HPDE6-E6E7 (cell line): ENCODE data around the gene RANBP10.

Source experiments
- DNase-seq: peaks from one replicate; pipeline ENCODE4 v3.0.0; 2011; ENCODE audit warnings: missing footprints; ENCODE audit errors: extremely low spot score

RANBP10 gene

DNA sequence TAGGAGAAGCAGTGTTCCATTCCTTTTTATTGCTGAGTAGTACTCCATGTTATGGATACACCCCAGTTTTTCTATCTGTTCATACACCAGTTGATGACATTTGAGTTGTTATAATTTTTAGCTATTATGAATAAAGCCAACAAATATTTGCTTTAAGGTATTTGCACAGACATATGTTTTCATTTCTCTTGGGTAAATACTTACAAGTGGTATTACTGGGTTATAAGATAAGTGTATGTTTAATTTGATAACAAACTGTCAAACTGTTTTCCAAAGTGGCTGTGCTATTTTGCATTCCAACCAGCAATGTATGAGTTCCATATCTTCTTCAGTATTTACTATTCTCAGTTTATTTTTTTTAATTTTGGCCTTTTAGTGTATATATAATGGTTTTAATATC is 59.5 kb downstream of the RANBP10 start:
- DNase-seq: no peak

DNA sequence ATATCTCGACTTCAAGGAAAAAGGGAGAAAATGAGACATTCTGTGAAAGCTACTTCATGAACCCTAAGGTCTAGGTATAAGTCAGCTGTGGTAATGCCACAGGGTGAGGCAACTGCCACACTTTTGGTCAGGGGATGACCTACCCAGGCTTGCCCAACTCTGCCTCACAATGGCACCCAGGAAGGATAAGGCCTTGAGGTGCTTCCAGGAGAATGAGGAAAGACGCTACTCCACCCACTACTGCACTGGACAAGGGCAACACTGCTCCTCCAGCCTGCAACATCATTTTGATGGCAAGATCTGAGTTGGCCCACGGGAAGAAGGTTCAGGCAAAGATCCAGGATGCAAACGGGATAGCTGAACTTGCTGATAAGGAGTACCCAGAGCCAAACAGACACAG is 65.2 kb downstream of the RANBP10 start:
- no peak for DNase-seq

- no peak for DNase-seq
These were observed 66.0 kb downstream of the RANBP10 start for GRCh38 chr16:67740391-67740790.

GRCh38 chr16:67736858-67737257 is 69.5 kb downstream of the RANBP10 start:
- DNase-seq: no peak

DNA sequence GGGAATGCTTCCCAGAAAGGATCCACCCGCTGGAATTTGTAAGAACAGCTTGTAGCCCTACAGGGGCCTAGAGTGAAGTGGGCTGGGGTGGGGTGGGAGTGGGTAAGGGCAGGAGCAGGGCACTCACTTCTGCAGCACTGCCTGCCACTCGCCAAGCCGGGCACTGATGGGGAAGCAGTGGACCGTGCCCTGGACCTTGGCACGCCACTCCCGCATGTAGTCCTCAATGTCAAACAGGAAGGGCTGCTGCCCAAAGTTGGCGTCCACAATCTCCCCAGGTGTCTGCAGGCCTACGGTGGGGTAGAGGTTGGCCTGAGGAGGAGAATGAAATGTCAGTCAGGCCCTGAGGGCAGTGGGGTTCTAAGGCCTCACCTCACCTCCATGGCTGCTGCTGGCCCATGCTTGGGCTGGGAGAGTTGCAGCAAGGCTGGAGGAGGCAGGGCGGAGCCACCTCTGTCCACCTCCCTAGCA is 71.6 kb downstream of the RANBP10 start:
- DNase-seq: no peak

DNA sequence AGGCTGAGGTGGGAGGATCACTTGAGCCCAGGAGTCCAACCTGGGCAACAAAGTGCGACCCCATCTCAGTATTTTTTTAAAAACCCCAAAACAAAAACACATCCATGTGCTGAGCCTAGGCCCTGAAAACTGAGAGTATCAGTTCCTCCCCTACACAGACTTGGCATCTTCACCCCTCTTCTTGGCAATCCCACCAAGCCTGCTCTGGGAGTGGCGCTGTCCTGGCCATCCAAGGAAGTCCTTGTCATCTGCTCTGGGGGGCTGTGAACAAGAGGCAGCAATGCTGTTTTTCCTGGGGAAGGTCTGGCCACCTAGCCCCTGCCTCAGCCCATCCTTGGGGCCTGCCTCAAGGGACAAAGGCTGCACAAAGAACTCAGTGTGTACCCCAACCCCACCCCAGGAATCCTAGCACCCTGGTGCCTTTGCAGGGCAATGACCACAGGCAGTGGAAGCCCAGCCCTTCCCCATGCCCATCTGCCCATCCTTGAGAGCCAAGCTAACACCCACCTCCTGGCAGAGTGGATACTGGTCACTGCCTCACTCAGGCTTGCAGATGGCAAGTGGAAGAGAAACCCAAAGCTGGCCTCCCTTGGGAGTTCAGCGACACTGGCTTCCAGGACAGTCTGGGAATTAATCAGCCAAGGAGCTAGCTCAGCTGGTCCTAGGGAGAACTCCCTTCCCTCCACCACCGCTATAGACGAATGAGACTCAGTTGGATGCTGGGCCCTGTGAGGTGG is 72.5 kb downstream of the RANBP10 start:
- no peak for DNase-seq

GRCh38 chr16:67731753-67732095 is 74.6 kb downstream of the RANBP10 start:
- no peak for DNase-seq

- no peak for DNase-seq
These were observed 75.1 kb downstream of the RANBP10 start for GRCh38 chr16:67731071-67731752.

DNA sequence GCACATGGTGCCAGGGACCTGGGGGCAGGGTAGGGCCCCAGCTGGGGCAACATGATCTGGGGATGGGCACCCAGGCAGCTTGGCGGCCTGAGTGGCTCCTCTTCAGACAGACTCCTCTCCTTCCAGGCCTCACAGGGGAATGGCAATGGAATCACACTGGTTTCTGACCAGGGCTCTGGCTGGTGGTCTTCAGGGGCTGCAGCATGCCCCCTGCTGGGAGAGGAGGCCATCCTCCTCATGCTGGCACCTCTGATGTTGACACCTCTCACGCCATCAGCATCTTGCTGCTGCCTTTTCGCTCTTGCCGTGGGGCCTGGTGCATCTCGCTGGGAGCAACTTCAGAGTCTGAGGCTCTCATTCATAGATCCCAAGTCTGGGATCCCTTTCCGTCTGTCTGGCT is 76.0 kb downstream of the RANBP10 start:
- DNase-seq: no peak

- DNase-seq: no peak
These were observed 76.6 kb downstream of the RANBP10 start for GRCh38 chr16:67729636-67730248.

- no peak for DNase-seq
These were observed 78.6 kb downstream of the RANBP10 start for GRCh38 chr16:67727521-67728485.

- DNase-seq: no peak
These were observed 80.0 kb downstream of the RANBP10 start for GRCh38 chr16:67726106-67727034.

- no peak for DNase-seq
These were observed 82.5 kb downstream of the RANBP10 start for GRCh38 chr16:67723911-67724305.

GRCh38 chr16:67723151-67723910 is 83.0 kb downstream of the RANBP10 start:
- peak; percentile 90 for DNase-seq

DNA sequence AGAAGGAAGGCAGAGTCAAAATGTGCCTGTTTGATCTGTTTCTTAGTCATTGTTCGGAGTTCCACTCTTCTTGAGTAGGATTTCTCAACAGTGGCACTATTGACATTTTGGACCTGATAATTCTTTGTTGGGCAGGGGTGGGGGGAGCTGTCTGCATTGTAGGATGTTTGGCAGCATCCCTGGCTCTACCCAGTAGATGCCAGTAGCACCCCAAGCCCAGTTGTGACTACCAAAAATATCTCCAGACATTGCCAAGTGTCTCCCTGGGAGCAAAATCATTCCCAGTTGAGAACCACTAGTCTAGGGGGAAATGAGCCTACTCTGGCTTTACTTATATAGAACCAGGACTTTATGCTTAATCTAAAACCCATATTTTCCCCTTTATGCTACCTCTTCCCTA is 86.1 kb downstream of the RANBP10 start:
- DNase-seq: no peak

GRCh38 chr16:67719778-67720144 is 86.6 kb downstream of the RANBP10 start:
- DNase-seq: no peak

DNA sequence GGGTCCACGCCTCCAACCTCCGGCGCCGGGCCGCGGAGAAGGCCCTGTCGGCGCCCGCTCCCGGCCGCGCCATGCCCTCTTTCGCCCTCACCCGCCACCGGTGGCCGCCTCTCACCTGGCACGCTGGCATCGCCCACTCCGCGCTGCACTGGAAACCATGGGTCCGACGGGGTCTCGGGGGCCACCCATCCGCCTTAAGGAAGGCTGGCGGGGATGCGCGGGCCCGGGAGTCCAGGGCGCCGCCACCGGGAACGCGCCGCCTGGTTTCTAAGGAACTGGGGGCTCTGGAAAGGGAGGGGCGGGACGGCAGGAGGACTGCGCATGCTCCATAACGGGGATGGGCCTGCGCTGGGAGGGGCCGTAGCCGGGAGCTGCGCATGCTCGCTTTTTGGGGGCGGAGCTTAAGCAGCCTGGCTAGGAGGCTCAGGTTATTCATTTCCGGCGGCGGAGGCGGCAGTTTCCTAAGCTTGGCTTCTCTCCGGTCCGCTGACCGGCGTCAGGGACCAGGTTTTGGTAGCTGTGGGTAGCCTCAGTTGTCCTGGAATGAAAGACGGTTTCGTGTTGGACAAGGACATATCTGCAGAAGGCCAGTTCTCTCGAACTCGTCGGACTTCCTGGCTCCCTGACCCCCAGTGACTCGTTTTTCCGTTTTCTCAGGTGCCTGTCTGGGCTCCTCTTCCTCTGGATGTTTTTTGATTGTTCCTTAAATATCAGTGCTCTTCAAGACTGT is 87.1 kb downstream of the RANBP10 start, which contains the start of gene GFOD2:
Gene GFOD2, minus strand, starts transcription at position 269 of the 730 bp plus-strand sequence. CDS start 33,601 bp downstream, outside the sequence.
- peak; percentile 100 for DNase-seq

- no peak for DNase-seq
These were observed 87.7 kb downstream of the RANBP10 start for GRCh38 chr16:67718668-67719047.

DNA sequence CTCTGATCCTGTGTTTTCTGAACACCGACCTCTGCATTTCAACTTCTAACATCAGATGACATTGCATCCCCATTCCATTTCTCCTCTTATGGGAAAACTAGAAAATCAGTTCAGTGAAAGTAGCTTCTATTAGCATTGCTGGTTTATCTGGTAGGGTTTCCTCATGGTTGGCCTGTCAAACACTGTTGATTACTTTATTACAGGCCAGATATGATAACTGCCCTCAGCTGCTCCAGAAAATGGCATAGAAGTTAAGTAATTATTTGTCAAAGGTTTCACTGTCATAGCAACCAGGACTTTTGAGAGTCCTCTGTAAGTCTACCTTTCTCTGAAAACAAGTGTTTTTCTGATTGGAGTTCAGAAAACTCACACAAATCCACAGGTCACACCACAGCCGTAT is 90.3 kb downstream of the RANBP10 start:
- no peak for DNase-seq
